OCI-LY1 (cell line): ENCODE measurements around the gene ST6GAL1.

Experiments
- H2AFZ ChIP-seq: fragments of 200-600 bp; sonication (generic), shearing (Covaris generic); 2 replicates; pipeline ENCODE4 v1.6.0; 2014; ENCODE audit warnings: antibody characterized with exemption, mild to moderate bottlenecking, low read length
- H3F3A ChIP-seq: fragments of 200-600 bp; sonication (generic), shearing (Covaris generic); 2 replicates; pipeline ENCODE4 v1.6.0; 2014; ENCODE audit warnings: mild to moderate bottlenecking, antibody characterized with exemption, low read length, moderate library complexity; ENCODE audit not compliant: insufficient read depth
- H3K27ac ChIP-seq: fragments of 200-600 bp; sonication (generic); 2 replicates; pipeline ENCODE4 v1.5.1; 2014; ENCODE audit warnings: low read length, mixed run types, mild to moderate bottlenecking, low read depth; ENCODE audit not compliant: poor library complexity, severe bottlenecking
- H3K27me3 ChIP-seq: fragments of 200-600 bp; sonication (generic); 2 replicates; pipeline ENCODE4 v1.6.0; 2014; ENCODE audit warnings: antibody characterized with exemption, mild to moderate bottlenecking, low read length, moderate library complexity; ENCODE audit not compliant: insufficient read depth
- H3K36me3 ChIP-seq: fragments of 200-600 bp; sonication (generic); 2 replicates; pipeline ENCODE4 v1.6.1; 2014; ENCODE audit warnings: mild to moderate bottlenecking, antibody characterized with exemption, low read length, moderate library complexity, mixed read lengths; ENCODE audit not compliant: insufficient read depth
- H3K4me1 ChIP-seq: fragments of 200-600 bp; sonication (generic); 2 replicates; pipeline ENCODE4 v1.5.1; 2014; ENCODE audit warnings: mild to moderate bottlenecking, low read length, moderate library complexity; ENCODE audit not compliant: insufficient read depth, severe bottlenecking
- H3K4me2 ChIP-seq: fragments of 200-600 bp; sonication (generic), shearing (Covaris generic); 2 replicates; pipeline ENCODE4 v1.6.1; 2014; ENCODE audit warnings: low read length
- H3K4me3 ChIP-seq: fragments of 200-600 bp; sonication (generic); 2 replicates; pipeline ENCODE4 v1.5.1; 2014; ENCODE audit warnings: low read length, low read depth, mild to moderate bottlenecking, mixed read lengths; ENCODE audit not compliant: poor library complexity, severe bottlenecking
- H3K79me2 ChIP-seq: fragments of 200-600 bp; shearing (Covaris generic); 2 replicates; pipeline ENCODE4 v1.6.1; 2016; ENCODE audit warnings: mixed run types, low read length, mixed read lengths; ENCODE audit not compliant: insufficient read depth
- H3K9ac ChIP-seq: fragments of 200-600 bp; sonication (generic), shearing (Covaris generic); 2 replicates; pipeline ENCODE4 v1.6.1; 2014; ENCODE audit warnings: mild to moderate bottlenecking, low read length, mixed read lengths
- H3K9me2 ChIP-seq: fragments of 200-600 bp; sonication (generic), shearing (Covaris generic); 2 replicates; pipeline ENCODE4 v1.6.1; 2014; ENCODE audit warnings: low read depth, mild to moderate bottlenecking, low read length, mixed read lengths
- H3K9me3 ChIP-seq: fragments of 200-600 bp; shearing (Covaris generic); 2 replicates; pipeline ENCODE4 v1.6.1; 2014; ENCODE audit warnings: low read length, mixed read lengths
- H4K20me1 ChIP-seq: fragments of 200-600 bp; sonication (generic), shearing (Covaris generic); 2 replicates; pipeline ENCODE4 v1.6.0; 2016; ENCODE audit warnings: mild to moderate bottlenecking, low read length; ENCODE audit not compliant: insufficient read depth
- EZH2 ChIP-seq: fragments of 200-600 bp; sonication (generic), shearing (Covaris generic); IDR thresholded peaks from 2 replicates; pipeline ENCODE4 v1.8.0; 2017; ENCODE audit warnings: borderline replicate concordance, mixed run types, mild to moderate bottlenecking, antibody characterized with exemption, low read length, moderate library complexity, mixed read lengths
- TF ChIP-seq, protein P1 (sequence below): fragments of 200-600 bp; sonication (generic), shearing (Covaris generic); IDR thresholded peaks from 2 replicates; pipeline ENCODE4 v1.5.1; 2017; ENCODE audit warnings: mild to moderate bottlenecking, antibody characterized with exemption, low read length, moderate library complexity, mixed read lengths

Gene ST6GAL1

DNA sequence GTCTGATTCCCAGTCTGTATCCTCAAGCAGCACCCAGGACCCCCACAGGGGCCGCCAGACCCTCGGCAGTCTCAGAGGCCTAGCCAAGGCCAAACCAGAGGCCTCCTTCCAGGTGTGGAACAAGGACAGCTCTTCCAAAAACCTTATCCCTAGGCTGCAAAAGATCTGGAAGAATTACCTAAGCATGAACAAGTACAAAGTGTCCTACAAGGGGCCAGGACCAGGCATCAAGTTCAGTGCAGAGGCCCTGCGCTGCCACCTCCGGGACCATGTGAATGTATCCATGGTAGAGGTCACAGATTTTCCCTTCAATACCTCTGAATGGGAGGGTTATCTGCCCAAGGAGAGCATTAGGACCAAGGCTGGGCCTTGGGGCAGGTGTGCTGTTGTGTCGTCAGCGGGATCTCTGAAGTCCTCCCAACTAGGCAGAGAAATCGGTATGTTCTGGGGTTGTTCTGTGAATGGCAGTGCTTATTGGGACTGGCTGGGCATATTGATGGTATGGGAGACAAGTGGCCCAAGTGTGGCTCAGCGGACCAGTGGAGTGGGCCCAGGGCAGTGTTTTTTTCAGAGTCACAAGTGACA, 112.6 kb downstream of the ST6GAL1 start:
- Histone ChIP-seq H3K27me3 (no peaks in the 10 kb centered on the region), H2AFZ (no peak overlapping the region), H3K36me3 (peaks cover 100% of the 10 kb centered on the region), H3K4me2 (0 out of 2 replicates have a peak overlapping the region, but pooled peaks have one; percentile 3), H3F3A (peaks cover 5% of the 10 kb centered on the region; the same call in 1 of the 2 replicates), H3K9me2 (no peaks in the 10 kb centered on the region), H3K9me3 (no peaks in the 10 kb centered on the region), H3K4me3 (no peak overlapping the region), H3K9ac (no peak overlapping the region), H3K4me1 (peaks cover 74% of the 10 kb centered on the region), H3K27ac (peak overlapping the region; percentile 81), H4K20me1 (no peaks in the 10 kb centered on the region; the same call in 1 of the 2 replicates), H3K79me2 (peaks cover 88% of the 10 kb centered on the region)
- no peak for TF ChIP-seq EZH2
- TF ChIP-seq, protein P1, sequence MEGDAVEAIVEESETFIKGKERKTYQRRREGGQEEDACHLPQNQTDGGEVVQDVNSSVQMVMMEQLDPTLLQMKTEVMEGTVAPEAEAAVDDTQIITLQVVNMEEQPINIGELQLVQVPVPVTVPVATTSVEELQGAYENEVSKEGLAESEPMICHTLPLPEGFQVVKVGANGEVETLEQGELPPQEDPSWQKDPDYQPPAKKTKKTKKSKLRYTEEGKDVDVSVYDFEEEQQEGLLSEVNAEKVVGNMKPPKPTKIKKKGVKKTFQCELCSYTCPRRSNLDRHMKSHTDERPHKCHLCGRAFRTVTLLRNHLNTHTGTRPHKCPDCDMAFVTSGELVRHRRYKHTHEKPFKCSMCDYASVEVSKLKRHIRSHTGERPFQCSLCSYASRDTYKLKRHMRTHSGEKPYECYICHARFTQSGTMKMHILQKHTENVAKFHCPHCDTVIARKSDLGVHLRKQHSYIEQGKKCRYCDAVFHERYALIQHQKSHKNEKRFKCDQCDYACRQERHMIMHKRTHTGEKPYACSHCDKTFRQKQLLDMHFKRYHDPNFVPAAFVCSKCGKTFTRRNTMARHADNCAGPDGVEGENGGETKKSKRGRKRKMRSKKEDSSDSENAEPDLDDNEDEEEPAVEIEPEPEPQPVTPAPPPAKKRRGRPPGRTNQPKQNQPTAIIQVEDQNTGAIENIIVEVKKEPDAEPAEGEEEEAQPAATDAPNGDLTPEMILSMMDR, result no peak

DNA sequence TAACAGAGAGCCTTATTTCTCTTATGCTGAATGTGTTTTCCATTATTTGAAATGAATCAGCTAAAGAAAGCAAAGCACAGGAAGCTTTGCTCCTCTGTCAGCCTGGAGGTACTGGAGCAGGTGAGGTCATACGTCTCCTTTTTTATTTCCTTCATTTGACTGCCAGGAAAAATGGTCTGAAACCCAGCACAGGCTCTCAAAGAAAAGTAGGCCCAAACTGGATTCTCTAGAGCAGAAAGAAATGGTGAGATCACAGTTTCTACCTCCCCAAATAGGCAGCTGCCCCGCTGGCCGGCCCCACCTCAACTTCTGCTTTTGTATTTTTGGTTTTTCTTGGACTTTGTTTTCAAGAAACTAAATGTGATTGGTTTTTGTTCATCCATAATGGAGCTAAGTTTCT, 113.9 kb downstream of the ST6GAL1 start:
- Histone ChIP-seq H3K27me3 (no peaks in the 10 kb centered on the region), H3K36me3 (peaks cover 100% of the 10 kb centered on the region), H3K4me3 (no peak overlapping the region), H3K4me1 (peaks cover 61% of the 10 kb centered on the region), H4K20me1 (no peaks in the 10 kb centered on the region; the same call in 1 of the 2 replicates), H3K27ac (peak overlapping the region; percentile 76), H2AFZ (no peak overlapping the region), H3K79me2 (peaks cover 88% of the 10 kb centered on the region), H3F3A (0 out of 2 replicates have a peak, but pooled peaks cover 5% of the 10 kb centered on the region), H3K4me2 (peak overlapping the region; percentile 27; the same call in 1 of the 2 replicates), H3K9me2 (no peaks in the 10 kb centered on the region), H3K9ac (peak overlapping the region; percentile 8; the same call in 1 of the 2 replicates), H3K9me3 (0 out of 2 replicates have a peak, but pooled peaks cover 2% of the 10 kb centered on the region)
- TF ChIP-seq, protein P1, result no peak
- no peak for TF ChIP-seq EZH2

DNA sequence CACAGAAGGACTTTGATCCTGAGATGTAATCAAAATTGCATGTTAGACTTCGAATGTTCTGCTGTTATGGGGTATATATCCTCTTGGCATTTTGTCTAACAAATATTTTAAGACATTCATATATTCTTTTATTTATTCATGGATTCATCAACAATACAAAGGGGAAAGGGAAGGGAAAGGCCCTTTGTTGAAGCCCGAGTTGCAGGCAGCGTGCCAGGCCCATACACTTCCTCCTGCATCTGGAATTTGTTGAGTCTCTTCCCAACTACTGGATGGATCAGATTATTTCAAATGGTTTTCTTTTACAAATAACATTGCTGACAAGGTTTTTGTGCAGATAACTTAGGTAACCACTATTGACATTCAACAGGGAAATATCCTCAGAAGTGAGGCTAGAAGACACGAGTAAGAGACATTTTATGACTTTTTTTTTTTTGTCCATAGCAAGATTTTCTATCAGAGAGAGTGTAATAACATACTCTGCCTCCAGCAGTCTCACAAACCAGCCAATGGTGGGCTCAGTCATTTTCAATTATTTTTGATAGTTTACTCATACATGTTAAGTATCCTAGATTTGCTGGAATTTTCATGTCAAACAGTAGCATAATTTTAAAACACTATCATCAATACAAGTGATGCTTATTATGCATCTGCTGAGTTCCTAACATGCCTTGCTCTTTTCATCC, 114.7 kb downstream of the ST6GAL1 start:
- Histone ChIP-seq H3K4me1 (peaks cover 53% of the 10 kb centered on the region), H3K4me3 (no peak overlapping the region), H3K36me3 (peaks cover 100% of the 10 kb centered on the region), H3F3A (0 out of 2 replicates have a peak, but pooled peaks cover 5% of the 10 kb centered on the region), H3K27ac (no peak overlapping the region), H3K79me2 (peaks cover 93% of the 10 kb centered on the region), H2AFZ (no peak overlapping the region), H3K27me3 (no peaks in the 10 kb centered on the region), H3K9me3 (0 out of 2 replicates have a peak, but pooled peaks cover 2% of the 10 kb centered on the region), H3K9ac (no peak overlapping the region), H3K9me2 (no peaks in the 10 kb centered on the region), H4K20me1 (no peaks in the 10 kb centered on the region; the same call in 1 of the 2 replicates), H3K4me2 (no peak overlapping the region)
- TF ChIP-seq, protein P1, result no peak
- no peak for TF ChIP-seq EZH2
